ENCODE data around the gene SUPT7L.
A peak's percentile ranks its signal among the peaks of the same experiment; 100 is the strongest.

SUPT7L gene, protein sequence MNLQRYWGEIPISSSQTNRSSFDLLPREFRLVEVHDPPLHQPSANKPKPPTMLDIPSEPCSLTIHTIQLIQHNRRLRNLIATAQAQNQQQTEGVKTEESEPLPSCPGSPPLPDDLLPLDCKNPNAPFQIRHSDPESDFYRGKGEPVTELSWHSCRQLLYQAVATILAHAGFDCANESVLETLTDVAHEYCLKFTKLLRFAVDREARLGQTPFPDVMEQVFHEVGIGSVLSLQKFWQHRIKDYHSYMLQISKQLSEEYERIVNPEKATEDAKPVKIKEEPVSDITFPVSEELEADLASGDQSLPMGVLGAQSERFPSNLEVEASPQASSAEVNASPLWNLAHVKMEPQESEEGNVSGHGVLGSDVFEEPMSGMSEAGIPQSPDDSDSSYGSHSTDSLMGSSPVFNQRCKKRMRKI

DNA sequence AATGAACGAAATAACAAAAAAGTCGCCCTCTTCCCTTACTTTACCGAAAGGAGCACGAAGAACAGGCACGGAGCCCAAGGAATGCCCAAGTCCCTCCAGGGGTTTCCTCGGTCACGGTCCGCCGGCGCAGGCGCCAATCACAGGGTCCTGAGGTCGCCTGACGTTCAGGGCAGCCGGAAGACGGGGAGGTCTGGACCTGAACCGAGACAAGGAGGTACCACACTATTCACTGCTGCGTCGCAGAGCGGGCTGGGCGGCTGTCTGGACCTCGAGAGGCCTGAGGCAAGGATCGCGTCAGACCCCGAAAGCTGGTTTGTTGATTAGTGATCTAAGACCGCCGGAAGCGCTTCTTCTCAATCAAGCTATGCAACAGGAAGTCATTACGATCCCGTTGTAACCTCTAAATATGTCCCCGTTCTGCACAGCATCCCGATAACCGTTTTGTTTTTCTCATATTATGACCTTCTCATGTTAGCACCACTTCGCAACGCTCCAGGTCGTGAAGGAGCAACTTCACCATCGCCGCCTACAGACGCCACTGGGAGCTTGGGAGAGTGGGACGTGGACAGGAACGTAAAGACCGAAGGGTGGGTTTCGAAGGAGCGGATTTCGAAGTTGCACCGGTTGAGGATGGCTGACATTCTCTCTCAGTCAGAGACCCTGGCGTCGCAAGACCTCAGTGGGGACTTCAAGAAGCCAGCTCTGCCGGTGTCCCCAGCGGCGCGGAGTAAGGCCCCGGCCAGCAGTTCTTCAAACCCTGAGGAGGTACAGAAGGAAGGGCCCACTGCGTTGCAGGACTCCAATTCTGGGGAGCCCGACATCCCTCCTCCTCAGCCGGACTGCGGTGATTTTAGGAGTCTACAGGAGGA, at the start of gene SUPT7L, which contains the start of gene SLC4A1AP:
SUPT7L (minus strand) TSS at position 330 of the 869 bp plus-strand sequence. CDS start 1,422 bp downstream, outside the sequence.
SLC4A1AP (plus strand) TSS at position 605 of the 869 bp plus-strand sequence; CDS start at position 631, 26 bp downstream.
- DNase-seq (ENCODE audit: low read depth, low spot score): peak; percentile 84

DNA sequence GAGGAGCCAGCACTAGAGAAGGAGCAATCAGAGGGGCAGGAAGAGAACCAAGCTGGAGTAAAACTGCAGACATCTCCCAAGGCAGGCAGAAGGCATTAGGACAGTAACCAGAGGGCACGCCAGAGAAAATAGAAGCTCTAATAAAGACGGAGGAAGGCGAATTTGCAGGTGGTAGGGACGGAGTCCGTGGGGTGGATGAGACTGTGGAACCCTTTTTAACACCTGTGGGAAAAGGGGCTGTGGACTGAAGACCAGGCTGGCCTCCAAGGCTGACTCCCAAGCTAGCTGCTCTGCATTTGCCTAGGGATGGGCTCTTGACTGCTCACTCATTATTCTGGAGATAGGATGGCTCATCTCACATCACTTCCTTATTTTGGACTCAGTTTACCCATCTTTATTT, 49.8 kb upstream of the SUPT7L start:
- DNase-seq (ENCODE audit: low read depth, low spot score): no peak

- DNase-seq (ENCODE audit: low read depth, low spot score): no peak
Observed at GRCh38 chr2:27712522-27712921, 49.1 kb upstream of the SUPT7L start.

GRCh38 chr2:27711804-27712203, 48.4 kb upstream of the SUPT7L start:
- DNase-seq (ENCODE audit: low read depth, low spot score): no peak

- DNase-seq (ENCODE audit: low read depth, low spot score): no peak
Observed at GRCh38 chr2:27710640-27711430, 47.4 kb upstream of the SUPT7L start.

DNA sequence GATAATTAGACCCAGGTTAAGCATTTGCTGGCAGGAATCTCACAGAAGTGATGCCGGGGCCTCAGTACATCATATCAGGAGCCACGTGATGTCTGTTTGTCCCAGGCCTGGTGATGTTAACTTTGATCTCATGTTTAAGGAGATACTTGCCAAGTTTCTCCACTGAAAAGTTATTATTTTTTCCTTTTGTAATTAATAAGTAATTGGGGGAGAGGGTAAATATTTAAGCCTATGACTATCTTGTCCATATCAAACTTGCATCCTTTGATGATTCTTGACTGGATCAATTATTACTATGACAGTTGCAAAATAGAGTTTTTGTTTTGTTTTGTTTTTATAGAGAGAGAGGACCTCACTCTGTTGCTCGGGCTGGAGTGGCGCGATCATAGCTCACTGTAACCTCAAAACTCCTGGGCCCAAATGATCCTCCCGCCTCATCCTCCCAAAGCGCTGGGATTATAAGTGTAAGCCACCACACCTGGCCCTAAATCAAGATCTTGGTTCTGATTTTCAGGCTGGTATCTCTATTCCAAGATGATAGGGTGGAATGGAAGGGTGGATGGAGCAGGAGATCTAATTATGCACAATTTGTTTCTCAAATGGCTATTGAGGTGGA, 46.7 kb upstream of the SUPT7L start:
- DNase-seq (ENCODE audit: low read depth, low spot score): no peak

DNA sequence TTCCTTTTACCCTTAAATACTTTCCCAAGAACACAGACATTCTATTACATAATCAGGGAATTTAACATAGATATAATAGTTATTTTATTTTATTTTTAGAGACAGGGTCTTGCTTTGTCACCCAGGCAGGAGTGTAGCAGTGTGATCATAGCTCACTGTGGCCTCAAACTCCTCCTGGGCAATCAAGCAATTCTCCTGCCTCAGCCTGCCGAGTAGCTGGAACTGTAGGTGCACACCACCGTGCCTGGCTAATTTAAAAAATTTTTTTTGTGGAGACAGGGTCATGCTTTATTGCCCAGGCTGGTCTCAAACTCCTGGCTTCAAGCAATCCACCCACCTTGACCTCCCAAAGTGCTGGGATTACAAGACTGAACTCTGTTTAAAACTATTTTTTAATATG, 45.9 kb upstream of the SUPT7L start:
- no peak for DNase-seq (ENCODE audit: low read depth, low spot score)

- no peak for DNase-seq (ENCODE audit: low read depth, low spot score)
Observed at GRCh38 chr2:27708666-27709065, 45.3 kb upstream of the SUPT7L start.

GRCh38 chr2:27708257-27708654, 44.8 kb upstream of the SUPT7L start:
- no peak for DNase-seq (ENCODE audit: low read depth, low spot score)

- DNase-seq (ENCODE audit: low read depth, low spot score): no peak
Observed at GRCh38 chr2:27707462-27708256, 44.2 kb upstream of the SUPT7L start.

GRCh38 chr2:27705851-27706622, 42.6 kb upstream of the SUPT7L start:
- peak; percentile 64 for DNase-seq (ENCODE audit: low read depth, low spot score)

DNA sequence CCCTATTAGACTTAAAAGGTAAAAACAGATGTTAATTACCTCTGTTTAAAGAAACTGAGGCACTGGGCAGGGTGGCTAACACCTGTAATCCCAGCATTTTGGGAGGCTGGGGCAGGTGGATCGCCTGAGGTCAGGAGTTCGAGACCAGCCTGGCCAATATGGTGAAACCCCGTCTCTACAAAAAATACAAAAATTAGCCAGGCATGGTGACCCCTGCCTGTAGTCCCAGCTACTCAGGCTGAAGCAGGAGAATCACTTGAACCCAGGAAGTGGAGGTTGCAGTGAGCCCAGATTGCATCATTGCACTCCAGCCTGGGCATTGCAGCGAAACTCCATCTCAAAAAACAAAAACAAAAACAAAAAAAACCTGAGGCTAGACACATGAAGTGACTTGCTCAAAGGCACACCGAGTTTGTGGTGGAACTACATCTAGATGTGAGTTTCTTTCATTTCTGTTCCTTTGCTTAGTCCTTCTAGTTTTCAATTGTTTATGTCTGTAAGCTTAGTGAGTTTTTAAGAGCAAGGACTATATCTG, 41.0 kb upstream of the SUPT7L start:
- no peak for DNase-seq (ENCODE audit: low read depth, low spot score)

DNA sequence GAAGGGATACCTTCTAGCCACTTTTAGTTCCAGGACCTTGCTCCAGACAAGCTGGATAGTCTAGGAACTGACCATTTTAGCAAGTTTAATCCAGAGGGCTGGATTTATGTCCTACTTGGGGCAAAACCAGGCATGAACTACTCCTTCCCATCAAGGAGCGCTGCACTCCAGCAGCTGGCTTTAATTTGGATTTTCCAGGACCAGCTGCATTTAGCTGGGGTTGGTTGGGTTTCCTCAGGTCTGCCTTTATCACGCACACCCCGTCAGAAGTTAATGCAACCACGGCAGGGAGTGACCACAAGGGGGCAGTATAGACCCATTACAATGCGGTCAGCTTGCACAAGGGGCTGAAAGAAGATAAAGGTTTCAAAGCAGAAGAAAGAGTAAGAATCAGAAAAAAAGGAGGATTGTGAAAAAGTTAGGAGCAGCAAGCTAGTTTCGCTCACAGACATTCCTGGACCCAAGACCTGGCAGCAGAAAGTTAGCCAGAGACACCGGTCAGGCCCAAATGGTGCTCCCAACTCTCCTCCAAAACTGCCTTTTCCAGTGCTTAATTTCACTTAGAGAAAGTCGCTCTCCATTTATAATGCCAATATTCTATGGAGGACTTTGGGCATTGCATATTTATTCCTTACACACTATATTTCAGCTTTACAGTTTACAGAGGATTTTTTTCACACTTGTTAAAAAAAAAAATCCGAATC, 40.4 kb upstream of the SUPT7L start:
- peak; percentile 87 for DNase-seq (ENCODE audit: low read depth, low spot score)

DNA sequence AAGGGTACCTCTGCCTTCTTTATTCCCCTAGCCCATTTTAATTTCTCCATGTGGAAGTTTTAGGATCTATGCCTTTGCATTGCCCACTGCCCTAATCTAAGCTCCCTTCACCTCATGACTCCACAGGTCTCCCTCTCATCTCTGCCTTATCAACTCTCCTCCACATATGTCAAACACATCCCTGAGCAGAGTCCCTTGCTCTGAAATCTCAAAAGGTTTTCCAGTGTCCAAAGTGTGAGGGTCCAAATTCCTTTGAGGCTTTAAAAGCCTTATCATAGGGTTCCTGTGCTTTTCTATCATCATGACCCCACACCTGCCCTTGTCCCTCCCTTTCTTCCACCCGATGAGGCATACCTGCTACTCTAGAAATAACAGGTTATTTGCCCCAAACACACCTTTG, 38.9 kb upstream of the SUPT7L start:
- no peak for DNase-seq (ENCODE audit: low read depth, low spot score)

DNA sequence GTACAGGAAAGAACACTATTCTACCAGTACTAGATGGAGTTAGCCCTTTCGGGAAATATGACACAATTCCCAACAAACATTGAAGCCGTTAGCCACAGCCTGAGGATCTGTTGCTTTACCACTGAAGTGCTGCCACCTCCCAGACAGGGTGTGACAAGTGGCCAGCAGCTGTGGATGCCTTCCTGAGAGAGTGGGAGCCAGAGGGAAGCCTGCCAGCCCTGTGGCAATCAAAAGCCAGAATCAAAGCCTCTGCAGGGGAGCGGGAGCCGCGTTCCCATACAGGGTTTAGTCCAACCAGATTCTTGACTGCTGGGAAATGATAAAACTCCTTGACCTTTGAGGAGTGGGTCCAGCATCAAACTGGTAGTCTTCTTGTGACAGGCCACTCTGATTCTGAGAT, 38.3 kb upstream of the SUPT7L start:
- no peak for DNase-seq (ENCODE audit: low read depth, low spot score)

DNA sequence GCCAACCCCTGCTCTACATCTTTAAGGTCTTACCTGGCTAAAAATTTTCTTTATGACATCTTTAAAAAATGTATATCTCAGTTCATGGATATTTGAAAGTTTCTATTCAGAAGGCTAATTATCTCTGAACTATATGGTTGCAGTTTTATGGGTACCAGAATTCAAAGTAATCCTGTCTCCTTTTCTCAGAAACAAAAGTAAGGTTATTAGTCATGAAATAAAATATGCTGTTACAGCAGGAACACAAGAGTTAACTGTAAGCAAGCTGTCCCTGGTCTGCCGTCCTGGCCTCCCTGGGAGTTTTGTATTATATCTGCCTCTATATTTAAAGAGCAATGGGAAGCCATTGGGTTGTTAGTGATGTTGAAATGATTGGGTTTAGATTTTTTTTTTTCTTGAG, 34.2 kb upstream of the SUPT7L start:
- no peak for DNase-seq (ENCODE audit: low read depth, low spot score)

- no peak for DNase-seq (ENCODE audit: low read depth, low spot score)
Observed at GRCh38 chr2:27690052-27690451, 26.6 kb upstream of the SUPT7L start.

DNA sequence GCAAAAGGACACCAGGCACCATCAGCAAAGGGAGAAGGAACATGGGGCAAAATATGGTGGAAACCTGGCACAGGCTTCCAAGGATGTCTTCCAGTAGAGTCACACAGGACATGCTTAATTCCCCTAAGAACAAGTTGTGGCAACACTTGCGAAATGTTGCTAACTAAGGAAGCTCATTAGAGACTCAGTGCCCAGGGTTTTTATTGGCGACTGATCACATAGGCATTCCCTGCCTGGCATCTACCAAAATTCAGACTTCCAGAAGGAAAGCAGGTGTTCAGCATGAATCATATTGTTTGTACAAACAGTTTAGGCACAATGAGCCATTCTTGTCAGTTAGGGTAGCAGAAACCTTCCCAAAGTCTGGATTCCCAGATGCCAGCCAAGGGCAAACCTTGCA, 26.0 kb upstream of the SUPT7L start:
- DNase-seq (ENCODE audit: low read depth, low spot score): no peak

DNA sequence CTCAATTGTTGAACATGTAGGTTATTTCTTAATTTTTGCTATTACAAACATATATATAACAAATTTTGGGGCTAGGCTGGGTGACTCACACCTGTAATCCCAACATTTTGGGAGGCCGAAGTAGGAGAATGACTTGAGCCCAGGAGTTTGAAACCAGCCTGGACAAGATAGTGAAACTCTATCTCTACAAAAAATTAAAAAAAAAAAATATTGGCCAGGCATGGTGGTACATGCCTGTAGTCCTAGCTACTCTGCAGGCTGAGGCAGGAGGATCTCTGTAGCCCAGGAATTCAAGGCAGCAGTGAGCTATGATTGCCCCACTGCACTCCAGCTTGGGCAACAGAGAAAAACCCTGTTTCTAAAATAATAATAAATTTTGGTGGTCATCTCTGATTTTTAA, 23.8 kb upstream of the SUPT7L start:
- no peak for DNase-seq (ENCODE audit: low read depth, low spot score)

Measured in brain pericyte (primary cell).